NCI-H524 (cell line): Measurements from ENCODE around the gene GATA6.
"Not testable (repeated sequence)": the region's sequence is repeated elsewhere in the genome, so short reads cannot be mapped to it uniquely, and the experiment has no call there.

ENCODE experiments used
- DNase-seq, 2 experiments: peaks; one replicate each; lab custom pipeline; 2025; lab: John Stamatoyannopoulos, UW

Gene GATA6

GRCh38 chr18:22182884-22183697, 13.7 kb downstream of the GATA6 start:
- no peak for DNase-seq

DNA sequence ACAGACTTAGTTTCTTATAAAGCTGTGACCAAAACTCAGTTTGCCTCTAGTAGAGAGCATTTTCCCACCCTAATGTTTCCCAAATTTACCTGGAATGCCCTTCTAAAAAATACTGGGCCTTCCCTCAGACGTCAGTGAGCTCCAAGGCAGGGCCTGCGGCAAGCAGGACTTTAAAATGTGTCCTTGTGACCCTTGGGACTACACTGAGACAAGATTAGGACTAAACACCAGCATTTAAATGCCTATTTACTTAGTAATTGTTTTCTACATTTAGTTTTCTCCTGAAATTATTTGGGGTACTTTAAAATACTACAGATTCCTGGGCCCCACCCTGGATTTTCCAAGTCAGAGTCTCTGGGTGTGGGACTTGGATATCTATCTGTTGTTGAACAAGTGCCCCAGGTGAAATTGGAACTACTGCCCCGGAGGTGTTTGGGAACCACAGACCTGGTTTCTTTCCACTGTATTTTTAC, 14.3 kb downstream of the GATA6 start:
- DNase-seq = no peak

GRCh38 chr18:22184573-22184972, 15.2 kb downstream of the GATA6 start:
- not testable (repeated sequence) for DNase-seq

DNA sequence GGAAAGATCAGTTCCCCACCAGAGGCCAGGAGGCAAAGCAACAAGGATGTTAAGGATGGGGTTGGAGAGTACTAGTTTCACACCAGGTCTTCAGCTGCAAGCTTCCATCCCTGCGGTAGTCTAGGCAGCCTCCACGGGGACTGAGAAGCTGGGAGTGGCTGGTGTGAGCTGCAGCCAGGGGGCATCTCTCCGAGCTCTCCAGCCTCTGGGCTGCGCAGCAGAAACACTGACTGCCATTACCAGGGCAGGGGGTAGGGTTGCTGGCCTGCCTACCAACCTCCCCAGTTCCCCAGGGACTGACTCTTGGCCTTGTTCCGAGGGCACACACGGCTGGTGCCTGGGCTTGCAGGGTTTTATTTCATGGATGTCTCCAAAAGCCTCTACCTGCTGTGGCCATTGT, 15.9 kb downstream of the GATA6 start:
- DNase-seq = no peak

DNA sequence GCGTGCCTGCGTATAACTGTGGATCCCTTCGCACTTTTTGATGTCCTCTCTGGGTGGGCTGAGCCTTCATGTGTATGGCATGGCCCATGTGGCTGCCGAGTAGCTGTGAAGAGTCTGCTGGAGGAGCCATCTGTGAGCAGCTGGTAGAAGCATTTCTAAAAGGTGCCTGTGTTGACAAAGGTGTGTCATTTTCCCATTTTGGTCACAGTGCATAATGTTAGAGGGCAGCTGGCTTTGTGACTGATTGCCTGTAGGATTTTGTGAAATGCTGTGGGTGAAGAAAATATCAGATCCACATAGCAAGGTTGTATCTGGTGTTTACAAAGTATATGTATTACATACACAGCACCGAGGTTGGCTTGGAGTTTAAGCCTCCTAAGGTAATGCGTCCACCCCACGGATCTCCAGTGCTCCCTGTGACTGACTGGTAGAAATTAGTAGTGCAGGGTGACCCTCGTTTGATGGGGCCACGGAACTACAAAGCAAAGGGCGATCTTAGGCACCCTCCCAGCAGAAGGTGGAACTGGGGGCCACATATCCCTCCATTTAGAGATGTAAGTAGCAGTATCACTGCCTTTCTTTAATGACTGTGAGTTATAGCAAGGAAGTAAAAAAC, 16.5 kb downstream of the GATA6 start:
- peak in 1 of 2 experiments; percentile 9 for DNase-seq

DNA sequence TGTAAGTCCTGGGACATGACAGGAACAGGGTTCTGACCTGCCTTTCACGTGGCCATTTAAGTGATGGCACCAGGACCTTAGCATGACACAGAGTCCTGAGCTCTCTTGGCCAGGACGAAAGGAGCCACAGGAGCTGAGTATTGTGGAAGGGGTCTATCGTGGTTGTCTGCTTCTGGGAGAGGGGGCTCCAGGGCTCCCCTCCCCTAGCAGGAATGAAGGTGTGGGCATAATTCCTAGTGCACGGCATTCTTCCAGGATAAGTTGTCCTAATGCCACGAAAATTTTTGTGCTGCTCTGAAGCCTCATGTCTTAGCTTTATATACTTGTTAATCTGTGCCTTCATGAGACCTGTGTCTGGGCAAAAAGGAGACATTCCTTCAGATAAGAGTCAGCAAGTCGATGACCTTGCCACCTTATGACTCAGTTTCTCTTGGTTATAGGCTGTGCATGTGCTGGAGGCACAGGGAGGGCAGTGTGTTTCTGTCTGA, 17.1 kb downstream of the GATA6 start:
- no peak for DNase-seq

GRCh38 chr18:22188559-22189267, 19.3 kb downstream of the GATA6 start:
- no peak for DNase-seq

DNA sequence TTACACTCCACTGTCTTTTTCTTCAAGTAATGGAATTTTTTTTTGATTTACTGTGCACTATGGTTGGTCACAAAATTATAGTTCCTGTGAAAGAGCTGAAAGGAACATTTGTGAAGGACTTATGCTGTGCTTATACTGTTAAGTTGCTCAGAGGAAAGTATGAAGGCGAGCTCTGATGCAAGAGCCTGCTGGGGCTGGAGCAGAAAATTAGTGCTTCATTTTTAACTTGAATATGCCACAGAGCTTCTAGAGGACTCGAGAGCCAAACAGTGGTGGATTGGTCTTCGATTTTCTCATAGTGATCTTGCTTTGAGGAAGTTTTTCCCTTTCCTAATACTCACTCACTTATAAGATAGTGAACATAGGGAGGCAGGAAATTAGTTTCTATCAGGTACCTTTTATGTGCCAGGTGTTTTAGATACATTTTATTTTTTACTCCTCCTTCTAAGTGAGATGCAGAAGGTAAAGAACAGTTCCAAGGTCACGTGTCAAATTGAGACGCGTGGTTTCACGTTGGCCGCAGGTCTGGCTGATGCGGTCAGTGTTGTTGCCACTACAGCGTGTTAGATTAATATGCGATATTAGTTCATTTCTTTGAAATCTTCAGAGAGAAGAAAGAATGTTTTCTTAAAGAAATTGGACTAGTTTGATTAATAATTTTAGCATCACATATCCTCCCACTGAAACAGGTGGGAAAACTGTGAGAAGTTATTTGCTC, 20.2 kb downstream of the GATA6 start:
- no peak for DNase-seq

GRCh38 chr18:22191346-22191695, 21.9 kb downstream of the GATA6 start:
- DNase-seq = no peak

- peak; percentile 44 to 71 for DNase-seq
Measured at GRCh38 chr18:22191923-22192322, 22.5 kb downstream of the GATA6 start.

GRCh38 chr18:22193466-22193865, 24.1 kb downstream of the GATA6 start:
- no peak for DNase-seq

DNA sequence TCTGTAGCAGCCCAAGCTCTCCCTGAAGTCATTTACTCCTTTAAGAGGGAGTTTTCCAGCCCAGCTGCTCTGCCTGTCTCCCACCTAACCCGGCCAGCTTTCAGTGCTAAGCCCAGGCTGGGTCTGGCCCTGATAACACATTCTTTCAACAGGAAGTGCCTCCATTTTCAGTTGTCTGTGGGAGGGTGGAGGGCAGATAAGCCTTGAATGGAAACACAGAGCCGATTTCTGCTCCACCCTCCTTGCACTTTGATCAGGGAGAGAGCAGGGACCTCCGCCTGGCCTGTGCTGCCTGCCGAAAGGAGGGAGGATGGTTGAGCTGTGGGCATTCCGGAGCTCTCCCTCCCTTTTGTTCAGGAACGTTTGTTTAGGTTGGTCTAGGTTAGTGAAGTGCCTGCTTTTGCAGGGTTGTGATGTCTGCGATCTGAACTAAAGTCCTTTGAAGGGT, 24.8 kb downstream of the GATA6 start:
- DNase-seq = no peak

DNA sequence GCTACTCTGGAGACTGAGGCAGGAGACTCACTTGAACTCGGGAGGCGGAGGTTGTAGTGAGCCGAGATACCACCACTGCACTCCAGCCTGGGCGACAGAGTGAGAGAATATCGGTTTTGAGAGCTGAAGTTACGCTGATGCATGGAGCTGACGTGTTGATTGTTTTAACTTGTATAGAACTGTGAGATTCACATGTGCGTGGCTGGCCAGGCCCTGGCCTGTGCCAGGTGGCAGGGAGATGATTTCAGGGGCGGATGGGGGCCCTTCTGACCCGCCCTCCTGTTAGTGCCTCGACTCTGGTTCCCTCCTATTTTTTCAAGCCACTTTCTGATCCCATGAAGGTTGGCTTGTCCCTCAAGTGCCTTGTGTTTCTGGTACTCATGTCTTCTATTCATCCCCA, 25.7 kb downstream of the GATA6 start:
- DNase-seq = no peak

DNA sequence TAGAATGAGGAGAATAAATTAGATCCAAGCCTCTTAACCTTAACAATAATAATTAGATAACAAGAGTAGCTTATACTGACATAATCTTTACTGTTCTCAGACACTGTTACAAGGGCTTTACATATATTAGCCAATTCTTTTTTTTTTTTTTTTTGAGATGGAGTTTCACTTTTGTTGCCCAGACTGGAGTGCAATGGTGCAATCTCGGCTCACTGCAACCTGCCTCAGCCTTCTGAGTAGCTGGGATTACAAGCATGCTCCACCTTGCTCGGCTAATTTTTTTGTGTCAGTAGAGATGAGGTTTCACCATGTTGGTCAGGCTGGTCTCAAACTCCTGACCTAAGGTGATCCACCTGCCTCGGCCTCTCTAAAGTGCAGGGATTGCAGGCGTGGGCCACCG, 27.6 kb downstream of the GATA6 start:
- peak in 1 of 2 experiments; percentile 26 for DNase-seq

GRCh38 chr18:22197668-22198067, 28.3 kb downstream of the GATA6 start:
- no peak for DNase-seq

- no peak for DNase-seq
Measured at GRCh38 chr18:22198163-22198562, 28.8 kb downstream of the GATA6 start.

DNA sequence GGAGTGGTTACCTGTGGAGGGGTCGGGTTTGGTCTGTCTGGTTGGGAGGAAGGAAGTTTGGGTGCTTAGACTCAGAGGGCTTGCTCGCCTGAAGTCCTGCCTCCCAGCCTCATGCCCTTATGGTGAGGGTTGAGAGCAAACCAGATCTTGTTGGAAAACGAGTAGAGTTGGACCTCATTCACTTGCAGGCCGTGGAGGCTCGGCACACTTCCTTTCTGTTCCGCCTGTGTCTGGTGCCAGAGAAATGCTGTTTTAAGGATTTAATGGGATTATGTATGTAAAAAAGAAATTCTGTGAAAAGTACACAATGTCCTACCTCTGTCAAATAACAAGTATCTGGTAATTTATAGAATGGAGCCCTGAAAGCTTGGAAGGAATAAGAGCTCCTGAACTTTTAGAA, 29.6 kb downstream of the GATA6 start:
- DNase-seq = no peak

DNA sequence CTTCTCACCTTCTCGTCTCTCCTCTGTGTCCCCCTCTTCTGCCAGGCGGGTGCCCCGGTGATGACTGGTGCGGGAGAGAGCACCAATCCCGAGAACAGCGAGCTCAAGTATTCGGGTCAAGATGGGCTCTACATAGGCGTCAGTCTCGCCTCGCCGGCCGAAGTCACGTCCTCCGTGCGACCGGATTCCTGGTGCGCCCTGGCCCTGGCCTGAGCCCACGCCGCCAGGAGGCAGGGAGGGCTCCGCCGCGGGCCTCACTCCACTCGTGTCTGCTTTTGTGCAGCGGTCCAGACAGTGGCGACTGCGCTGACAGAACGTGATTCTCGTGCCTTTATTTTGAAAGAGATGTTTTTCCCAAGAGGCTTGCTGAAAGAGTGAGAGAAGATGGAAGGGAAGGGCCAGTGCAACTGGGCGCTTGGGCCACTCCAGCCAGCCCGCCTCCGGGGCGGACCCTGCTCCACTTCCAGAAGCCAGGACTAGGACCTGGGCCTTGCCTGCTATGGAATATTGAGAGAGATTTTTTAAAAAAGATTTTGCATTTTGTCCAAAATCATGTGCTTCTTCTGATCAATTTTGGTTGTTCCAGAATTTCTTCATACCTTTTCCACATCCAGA, 31.3 kb downstream of the GATA6 start:
- no peak for DNase-seq

- DNase-seq = no peak
Measured at GRCh38 chr18:22203035-22203434, 33.6 kb downstream of the GATA6 start.

DNA sequence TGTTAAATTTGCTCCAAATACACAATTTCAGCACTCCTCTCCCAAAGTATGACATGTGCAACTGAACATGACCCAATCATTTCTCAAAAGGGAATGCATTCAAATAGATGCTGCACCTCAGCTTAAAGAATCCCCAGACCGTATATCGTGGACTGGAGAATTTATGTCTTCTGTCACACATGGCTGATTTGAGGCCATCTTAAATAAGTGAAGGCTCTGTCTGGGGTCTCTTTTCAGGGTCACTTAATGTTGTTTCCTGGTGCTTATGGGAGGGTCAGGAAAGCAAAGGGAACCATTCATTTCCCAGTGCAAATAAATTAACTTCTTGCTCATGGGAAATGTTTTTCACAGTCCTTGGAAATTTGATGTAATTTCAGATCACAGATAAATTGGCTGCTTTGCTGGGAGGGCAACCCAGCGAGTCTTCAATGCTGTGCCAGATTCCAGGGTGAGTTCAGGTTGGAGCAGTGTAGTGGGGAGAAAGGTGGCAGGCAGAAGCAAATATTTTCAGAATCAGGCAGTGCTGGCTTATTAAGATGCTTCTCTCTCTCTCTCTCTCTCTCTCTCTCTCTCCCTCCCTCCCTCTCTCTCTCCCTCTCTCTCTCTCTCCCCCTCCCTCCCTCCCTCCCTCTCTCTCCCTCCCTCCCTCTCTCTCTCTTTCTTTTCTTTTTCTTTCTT, 34.3 kb downstream of the GATA6 start:
- no peak for DNase-seq

GRCh38 chr18:22204214-22204536, 34.8 kb downstream of the GATA6 start:
- no peak for DNase-seq
